Measurements from ENCODE around the gene SCO1.

- TF ChIP-seq CTCF (conservative IDR thresholded peaks at IDR 0.05 in 1 of 2, IDR thresholded peaks at IDR 0.05 in 1 of 2; ENCODE audit: extremely low read depth in 1 of 2, insufficient read depth in 1 of 2, low read depth in 1 of 2, low read length in 2 of 2) = no peak
- TF ChIP-seq EZH2 (IDR thresholded peaks at IDR 0.05; ENCODE audit: borderline replicate concordance, low read length) = no peak
These were observed 62.0 kb downstream of the SCO1 start for GRCh38 chr17:10635290-10635689.
